ENCODE results near the gene KRCC1. TPM values are rescaled to one million over a fixed set of nuclear protein-coding genes. Genes with fewer than 3 reads are reported as not detected.
A peak's percentile ranks its signal among the peaks of the same experiment; 100 is the strongest.

The KRCC1 gene
- total and polyA plus RNA-seq, 2 experiments from 2014 or later, result 10.3 to 12.5 TPM

DNA sequence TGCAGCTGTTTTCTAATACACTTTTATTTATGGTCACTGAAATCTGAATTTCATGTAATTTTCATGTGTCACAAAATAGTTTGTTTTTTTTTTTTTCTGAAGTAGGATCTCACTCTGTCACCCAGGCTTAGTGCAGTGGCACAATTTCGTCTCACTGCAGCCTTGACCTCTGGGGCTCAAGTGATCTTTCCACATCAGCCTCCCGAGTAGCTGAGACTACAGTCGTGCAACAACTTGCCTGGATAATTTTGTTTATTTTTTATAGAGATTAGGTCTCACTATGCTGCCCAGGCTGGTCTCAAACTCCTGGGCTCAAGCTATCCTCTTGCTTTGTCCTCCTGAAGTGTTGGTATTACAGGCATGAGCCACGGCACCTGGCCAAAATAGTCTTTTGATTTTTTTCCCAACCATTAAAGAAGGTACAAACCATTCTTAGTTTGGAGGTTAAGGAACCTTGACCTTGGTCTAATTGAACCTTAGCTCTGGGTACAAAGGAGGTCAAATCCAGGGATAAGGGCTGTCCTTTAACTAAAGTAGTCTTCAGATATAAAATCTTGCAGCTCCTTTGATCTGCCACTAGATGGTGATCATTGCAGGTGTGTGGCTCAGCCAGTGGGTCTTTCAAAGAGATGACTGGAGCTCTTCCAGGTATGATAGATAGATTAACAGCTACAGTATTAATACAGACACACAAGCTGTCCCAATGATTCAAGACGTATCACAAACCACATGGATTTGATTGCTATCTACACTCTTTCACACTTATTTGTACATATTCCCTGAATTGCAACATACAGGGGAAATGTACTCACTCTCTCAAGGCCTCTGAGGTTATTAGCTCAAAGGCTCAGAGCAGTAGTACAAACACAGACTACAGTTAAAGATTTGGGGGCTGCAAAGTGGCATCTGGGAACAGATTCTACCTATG is 4.7 kb upstream of the KRCC1 start:
- Mint-ChIP-seq H3K4me3 (no peak overlapping the region), H3K36me3 (ENCODE audit: low read depth) (no peaks in the 10 kb centered on the region), H3K27ac (no peak overlapping the region), H3K27me3 (ENCODE audit: insufficient read depth, low read depth, poor library complexity) (peaks cover 11% of the 10 kb centered on the region), H3K9me3 (no peaks in the 10 kb centered on the region), H3K4me1 (peaks cover 11% of the 10 kb centered on the region)
- no peak overlapping the region for H3K4me2 ChIP-seq
- no peak overlapping the region for H2AFZ ChIP-seq
- no peaks in the 10 kb centered on the region for H3F3A ChIP-seq (replicated peaks; ENCODE audit: low read depth)
- H3K27me3 ChIP-seq (ENCODE audit: insufficient read depth), result no peaks in the 10 kb centered on the region
- H3K27ac ChIP-seq (ENCODE audit: low read depth), result no peak overlapping the region
- no peaks in the 10 kb centered on the region for H3K36me3 ChIP-seq (ENCODE audit: insufficient read depth)
- no peaks in the 10 kb centered on the region for H3K9me2 ChIP-seq (ENCODE audit: insufficient read depth)
- DNase-seq (ENCODE audit: low spot score) (peak; percentile 77), ATAC-seq (peak; percentile 55)
- H3K4me3 ChIP-seq, result no peak overlapping the region
- H4K20me1 ChIP-seq (replicated peaks; ENCODE audit: insufficient read depth), result no peaks in the 10 kb centered on the region
- H3K79me2 ChIP-seq (replicated peaks; ENCODE audit: insufficient read depth), result peaks cover under 1% of the 10 kb centered on the region; the same call in 1 of the 2 replicates
- TF ChIP-seq EZH2 (IDR thresholded peaks at IDR 0.05; ENCODE audit: low read depth, unreplicated experiment) (no peak), CTCF (conservative IDR thresholded peaks at IDR 0.05; ENCODE audit: low read depth in 2 of 2) (peak; percentile 80 to 88)
- no peaks in the 10 kb centered on the region for H3K4me1 ChIP-seq (ENCODE audit: insufficient read depth)

DNA sequence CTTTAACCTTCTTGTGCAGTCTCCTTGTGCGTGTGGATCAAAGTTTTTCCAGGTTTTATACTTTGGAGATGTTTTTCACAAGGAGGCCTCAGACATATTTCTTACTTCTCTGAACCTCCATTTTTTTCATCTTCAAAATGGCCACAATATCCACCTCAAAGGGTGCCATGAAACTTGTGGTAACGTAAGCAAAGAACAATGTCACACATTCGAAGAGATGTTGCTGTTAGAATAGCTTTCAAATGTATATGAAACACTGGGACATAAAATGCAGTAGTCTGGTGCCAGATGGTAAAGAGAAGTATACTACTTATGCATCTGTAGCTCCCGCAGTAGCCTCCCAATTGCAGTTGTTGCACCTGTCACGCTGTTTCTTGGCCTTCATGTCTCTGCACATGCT is 2.6 kb upstream of the KRCC1 start:
- Mint-ChIP-seq H3K27ac (no peak overlapping the region), H3K4me3 (no peak overlapping the region), H3K36me3 (ENCODE audit: low read depth) (peaks cover 3% of the 10 kb centered on the region; the same call in 1 of the 3 replicates), H3K9me3 (peaks cover 2% of the 10 kb centered on the region; the same call in 1 of the 3 replicates), H3K27me3 (ENCODE audit: insufficient read depth, low read depth, poor library complexity) (peaks cover 9% of the 10 kb centered on the region), H3K4me1 (peaks cover 25% of the 10 kb centered on the region)
- no peaks in the 10 kb centered on the region for H3K36me3 ChIP-seq (ENCODE audit: insufficient read depth)
- no peaks in the 10 kb centered on the region; the same call in 1 of the 2 replicates for H4K20me1 ChIP-seq (replicated peaks; ENCODE audit: insufficient read depth)
- no peak for TF ChIP-seq CTCF (conservative IDR thresholded peaks at IDR 0.05; ENCODE audit: low read depth in 2 of 2)
- H2AFZ ChIP-seq, result 0 out of 2 replicates have a peak overlapping the region, but pooled peaks have one; percentile 38
- no peak overlapping the region for H3K4me3 ChIP-seq
- H3K79me2 ChIP-seq (replicated peaks; ENCODE audit: insufficient read depth), result peaks cover 21% of the 10 kb centered on the region
- no peaks in the 10 kb centered on the region for H3F3A ChIP-seq (replicated peaks; ENCODE audit: low read depth)
- ATAC-seq (no peak), DNase-seq (ENCODE audit: low spot score) (no peak)
- no peaks in the 10 kb centered on the region for H3K27me3 ChIP-seq (ENCODE audit: insufficient read depth)
- no peak overlapping the region for H3K4me2 ChIP-seq
- no peak overlapping the region for H3K27ac ChIP-seq (ENCODE audit: low read depth)
- peaks cover 11% of the 10 kb centered on the region for H3K4me1 ChIP-seq (ENCODE audit: insufficient read depth)
- no peaks in the 10 kb centered on the region for H3K9me2 ChIP-seq (ENCODE audit: insufficient read depth)

- no peak overlapping the region for H3K4me3 ChIP-seq
- H3K27me3 Mint-ChIP-seq (ENCODE audit: insufficient read depth, low read depth, poor library complexity), result peaks cover 8% of the 10 kb centered on the region
- no peak for DNase-seq (ENCODE audit: low spot score)
- H3K4me1 Mint-ChIP-seq, result peaks cover 25% of the 10 kb centered on the region
- no peaks in the 10 kb centered on the region for H3K9me2 ChIP-seq (ENCODE audit: insufficient read depth)
- H2AFZ ChIP-seq, result 0 out of 2 replicates have a peak overlapping the region, but pooled peaks have one; percentile 16
- peaks cover 11% of the 10 kb centered on the region for H3K4me1 ChIP-seq (ENCODE audit: insufficient read depth)
- peaks cover 3% of the 10 kb centered on the region; the same call in 1 of the 3 replicates for H3K36me3 Mint-ChIP-seq (ENCODE audit: low read depth)
- no peak overlapping the region for H3K4me3 Mint-ChIP-seq
- peaks cover under 1% of the 10 kb centered on the region; the same call in 1 of the 2 replicates for H4K20me1 ChIP-seq (replicated peaks; ENCODE audit: insufficient read depth)
- H3F3A ChIP-seq (replicated peaks; ENCODE audit: low read depth), result no peaks in the 10 kb centered on the region
- no peak overlapping the region for H3K4me2 ChIP-seq
- no peak for ATAC-seq
- no peak overlapping the region for H3K27ac ChIP-seq (ENCODE audit: low read depth)
- H3K79me2 ChIP-seq (replicated peaks; ENCODE audit: insufficient read depth), result peaks cover 26% of the 10 kb centered on the region
- no peaks in the 10 kb centered on the region for H3K27me3 ChIP-seq (ENCODE audit: insufficient read depth)
- H3K9me3 Mint-ChIP-seq, result peaks cover 2% of the 10 kb centered on the region; the same call in 1 of the 3 replicates
- H3K27ac Mint-ChIP-seq, result no peak overlapping the region
- H3K36me3 ChIP-seq (ENCODE audit: insufficient read depth), result no peaks in the 10 kb centered on the region
- no peak for TF ChIP-seq ZNF331 (CRISPR knock-in tag; IDR thresholded peaks at IDR 0.05; ENCODE audit: low read depth)
- no peak for TF ChIP-seq STAT1 (IDR thresholded peaks at IDR 0.05; ENCODE audit: unreplicated experiment)
- no peak for TF ChIP-seq ZNF114 (CRISPR knock-in tag; IDR thresholded peaks at IDR 0.05)
- no peak for TF ChIP-seq JUNB (IDR thresholded peaks at IDR 0.05; ENCODE audit: unreplicated experiment)
- no peak for TF ChIP-seq REST (IDR thresholded peaks at IDR 0.05; ENCODE audit: unreplicated experiment)
- TF ChIP-seq NANOG (IDR thresholded peaks at IDR 0.05; ENCODE audit: borderline replicate concordance), result no peak
Measured at GRCh38 chr2:88057437-88057844, 1.9 kb upstream of the KRCC1 start.

All from GM23338 (cell line).